GM13976 (cell line): ENCODE results near the gene IL37.
A peak's percentile ranks its signal among the peaks of the same experiment; 100 is the strongest.

ENCODE experiments used
- DNase-seq: peaks from one replicate; pipeline ENCODE4 v3.0.0; 2012; ENCODE audit warnings: low spot score
- CTCF ChIP-seq: IDR thresholded peaks from 2 replicates; pipeline ENCODE4 v1.5.1; 2012; ENCODE audit warnings: borderline replicate concordance, mild to moderate bottlenecking; ENCODE audit not compliant: insufficient read depth; ENCODE audit errors: extremely low read depth, missing control alignments, control extremely low read depth
- in situ Hi-C: fragments of 300-500 bp; cut with MboI; formaldehyde crosslinking; loops from one replicate; pipeline ENCODE4 v1.12.0; 2022; ENCODE audit warnings: low sequenced_read_pairs, mixed read lengths, inconsistent platforms; ENCODE audit not compliant: unreplicated experiment

Gene IL37

DNA sequence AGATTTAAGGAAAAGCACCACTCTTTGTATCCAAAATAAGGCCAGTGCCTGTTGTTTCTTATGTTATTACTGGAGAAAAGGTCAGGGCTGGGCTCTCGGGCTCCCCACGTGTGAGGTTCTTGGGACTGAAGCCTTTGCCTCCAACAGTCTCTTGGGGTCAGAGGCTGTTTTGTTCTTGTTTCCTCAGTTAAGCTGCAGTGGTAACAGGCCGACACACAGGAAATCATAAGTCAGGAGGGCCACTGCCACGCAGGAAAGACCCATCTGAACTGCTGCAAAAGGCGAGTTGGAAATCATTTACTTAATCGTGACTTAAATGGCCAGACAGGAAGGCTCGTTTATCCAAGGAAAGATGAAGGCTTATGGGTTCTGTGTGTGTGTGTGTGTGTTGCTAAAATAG is 30.3 kb upstream of the IL37 start:
- TF ChIP-seq CTCF, result no peak
- no peak for DNase-seq
- in situ Hi-C loops, result loop anchor here (5.0 to 25.0 kb wide), 2 partner anchors 128 to 268 kb away; no protein-coding TSS in a partner anchor

- peak; percentile 69 for DNase-seq
- in situ Hi-C loops, result loop anchor here (5.0 to 25.0 kb wide), 2 partner anchors 129 to 269 kb away; no protein-coding TSS in a partner anchor
- TF ChIP-seq CTCF, result no peak
These were observed 29.6 kb upstream of the IL37 start for GRCh38 chr2:112881217-112881985.

DNA sequence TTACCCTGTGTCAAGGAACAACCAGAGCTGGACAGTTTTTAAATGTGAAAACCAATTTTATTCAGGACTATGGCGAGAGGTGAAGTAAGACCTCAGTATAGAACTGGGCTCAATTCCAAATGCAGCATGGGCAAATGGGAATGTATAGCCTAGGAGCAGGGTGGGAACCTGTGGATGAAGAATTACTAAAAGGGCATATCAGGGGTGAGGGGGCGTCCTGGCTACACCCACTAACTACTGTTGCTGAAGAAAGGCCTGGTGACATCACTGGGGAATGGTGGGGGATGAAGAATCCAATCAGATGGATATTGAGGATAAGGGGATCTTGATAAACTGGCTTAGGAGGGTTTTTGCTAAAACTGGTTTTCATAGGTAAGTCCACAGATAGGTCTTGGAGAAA is 27.3 kb upstream of the IL37 start:
- DNase-seq, result no peak
- TF ChIP-seq CTCF, result no peak
- in situ Hi-C loops, result loop anchor here (5.0 to 25.0 kb wide), 2 partner anchors 131 to 271 kb away; no protein-coding TSS in a partner anchor

DNA sequence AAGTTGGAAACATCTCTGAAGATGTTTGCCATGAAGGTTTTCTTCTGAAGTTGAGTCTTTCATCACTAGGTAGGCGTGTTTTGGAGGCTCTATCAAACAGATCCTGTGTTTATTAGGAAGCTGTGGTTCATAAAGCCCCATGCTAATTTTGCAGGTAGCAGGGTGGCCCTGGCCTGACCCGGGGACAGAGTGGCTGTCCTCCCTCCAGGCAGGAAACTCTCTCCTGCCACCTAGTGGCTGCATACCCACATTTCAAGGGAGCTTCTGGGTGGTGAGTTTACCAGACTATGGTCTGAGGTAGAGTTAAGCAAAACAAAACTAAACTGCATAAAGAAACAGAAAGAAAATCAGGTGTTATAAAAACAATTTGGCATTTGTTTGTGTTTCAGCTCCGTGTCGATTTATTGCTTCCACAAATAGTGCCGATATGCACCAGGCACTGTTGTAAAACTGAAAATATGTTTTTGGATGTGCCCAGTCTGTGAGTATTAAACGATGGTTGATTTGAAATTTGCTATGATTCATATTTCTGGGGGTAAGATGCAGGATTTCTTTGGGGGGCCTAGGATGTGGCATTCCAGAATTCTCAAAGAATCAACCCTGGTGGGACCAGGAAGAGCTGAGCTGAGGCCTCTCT is 26.0 kb upstream of the IL37 start:
- peak; percentile 85 for DNase-seq
- in situ Hi-C loops, result loop anchor here (5.0 to 25.0 kb wide), 2 partner anchors 133 to 273 kb away; no protein-coding TSS in a partner anchor
- peak; percentile 89 for TF ChIP-seq CTCF

- no peak for TF ChIP-seq CTCF
- no peak for DNase-seq
- in situ Hi-C loops, result loop anchor here (25.0 kb wide), 1 partner anchor 273 kb away; no protein-coding TSS in a partner anchor
These were observed 25.5 kb upstream of the IL37 start for GRCh38 chr2:112885506-112885902.

DNA sequence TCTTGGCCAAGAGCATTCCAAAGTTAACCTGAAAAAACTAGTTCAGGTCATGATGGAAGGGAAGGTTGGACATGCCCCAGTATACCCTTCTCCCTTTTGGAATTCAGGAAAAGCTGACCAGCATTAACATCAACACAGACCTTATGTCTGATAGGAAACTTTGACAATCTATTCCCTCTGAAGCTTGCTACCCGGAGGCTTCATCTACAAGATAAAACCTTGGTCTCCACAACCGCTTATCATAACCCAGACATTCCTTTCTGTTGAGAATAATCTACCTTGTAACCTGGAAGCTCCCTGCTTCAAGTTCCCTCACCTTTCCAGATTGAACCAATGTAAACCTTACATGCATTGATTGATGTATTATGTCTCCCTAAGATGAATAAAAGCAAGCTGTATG is 24.7 kb upstream of the IL37 start:
- in situ Hi-C loops, result loop anchor here (25.0 kb wide), 1 partner anchor 274 kb away; no protein-coding TSS in a partner anchor
- no peak for DNase-seq
- no peak for TF ChIP-seq CTCF
